ENCODE data around the gene PARP1. TPM values are rescaled to one million over a fixed set of nuclear protein-coding genes. Genes with fewer than 3 reads are reported as not detected.
A peak's percentile ranks its signal among the peaks of the same experiment; 100 is the strongest.

PARP1 gene
- total RNA-seq, 1 experiment from 2014 or later = 157 TPM

GRCh38 chr1:226409392-226409791 is 1.5 kb upstream of the PARP1 start:
- DNase-seq = no peak
- Histone ChIP-seq H4K20me1 (ENCODE audit: insufficient read depth) (peaks cover 10% of the 10 kb centered on the region; the same call in 1 of the 2 replicates), H3K4me3 (no peak overlapping the region), H3F3A (ENCODE audit: insufficient read depth, low read depth) (peaks cover 17% of the 10 kb centered on the region; the same call in 1 of the 2 replicates), H3K27ac (no peak overlapping the region), H3K4me1 (replicated peaks; ENCODE audit: insufficient read depth) (peaks cover 32% of the 10 kb centered on the region), H3K36me3 (ENCODE audit: low read depth) (no peaks in the 10 kb centered on the region), H3K79me2 (ENCODE audit: low read depth) (peaks cover 27% of the 10 kb centered on the region), H2AFZ (no peak overlapping the region), H3K9me3 (ENCODE audit: insufficient read depth, low read depth) (no peaks in the 10 kb centered on the region), H3K27me3 (ENCODE audit: insufficient read depth, low read depth) (no peaks in the 10 kb centered on the region), H3K4me2 (no peak overlapping the region), H3K9me2 (ENCODE audit: insufficient read depth) (no peaks in the 10 kb centered on the region)
- ChIA-PET CTCF (interaction anchor here (0.6 to 0.7 kb wide), 2 partner anchors 93 to 327 kb away, joined by 4 read pairs; no protein-coding TSS in a partner anchor), POLR2A (ENCODE audit: unreplicated experiment) (no interaction called here)
- no TSS peak for BruUV-seq (replicated peaks)
- TF ChIP-seq EZH2 (IDR thresholded peaks at IDR 0.05; ENCODE audit: low read depth) = no peak
- TF ChIP-seq CTCF (conservative IDR thresholded peaks at IDR 0.05) = no peak
- intact Hi-C loops (cut with micrococcal nuclease; ENCODE audit: unreplicated experiment) = loop anchor here (5.0 kb wide), 1 partner anchor 347 kb away; the partner anchor contains the start of gene H3-3A

GRCh38 chr1:226408285-226409184 is 642 bp upstream of the PARP1 start:
- peaks cover 33% of the 10 kb centered on the region for H3K4me1 ChIP-seq (replicated peaks; ENCODE audit: insufficient read depth)
- ChIA-PET POLR2A (ENCODE audit: unreplicated experiment) (interaction anchor here (0.6 to 0.8 kb wide), 5 partner anchors 76 to 575 kb away, joined by 3 to 7 read pairs (median 5); partner anchors contain the start of genes COQ8A and H3-3A), CTCF (interaction anchor here (0.6 to 1.6 kb wide), 14 partner anchors 14 to 902 kb away, joined by 3 to 9 read pairs (median 4); partner anchors contain the start of gene LIN9)
- H3K9me2 ChIP-seq (ENCODE audit: insufficient read depth) = no peaks in the 10 kb centered on the region
- peaks cover 36% of the 10 kb centered on the region for H3K79me2 ChIP-seq (ENCODE audit: low read depth)
- peak overlapping the region; percentile 60; the same call in 1 of the 2 replicates for H3K4me3 ChIP-seq
- no peak for DNase-seq
- TF ChIP-seq EZH2 (IDR thresholded peaks at IDR 0.05; ENCODE audit: low read depth) (no peak), CTCF (conservative IDR thresholded peaks at IDR 0.05) (0 out of 2 replicates have a peak, but pooled peaks have one; percentile 31)
- H3K27ac ChIP-seq = no peak overlapping the region
- no peaks in the 10 kb centered on the region for H3K36me3 ChIP-seq (ENCODE audit: low read depth)
- H4K20me1 ChIP-seq (ENCODE audit: insufficient read depth) = peaks cover 10% of the 10 kb centered on the region; the same call in 1 of the 2 replicates
- peak overlapping the region; percentile 84 for H3K4me2 ChIP-seq
- peak overlapping the region; percentile 57 for H2AFZ ChIP-seq
- H3K27me3 ChIP-seq (ENCODE audit: insufficient read depth, low read depth) = no peaks in the 10 kb centered on the region
- H3F3A ChIP-seq (ENCODE audit: insufficient read depth, low read depth) = peaks cover 17% of the 10 kb centered on the region; the same call in 1 of the 2 replicates
- BruUV-seq (replicated peaks) = TSS peak; percentile 70
- no peaks in the 10 kb centered on the region for H3K9me3 ChIP-seq (ENCODE audit: insufficient read depth, low read depth)
- intact Hi-C loops (cut with micrococcal nuclease; ENCODE audit: unreplicated experiment) = loop anchor here (1.0 to 5.0 kb wide), 2 partner anchors 283 to 346 kb away; partner anchors contain the start of gene H3-3A

GRCh38 chr1:226407199-226407496 is 745 bp downstream of the PARP1 start:
- Histone ChIP-seq H2AFZ (peak overlapping the region; percentile 81), H3K4me2 (peak overlapping the region; percentile 84), H3K27ac (no peak overlapping the region), H3K79me2 (ENCODE audit: low read depth) (peaks cover 44% of the 10 kb centered on the region), H4K20me1 (ENCODE audit: insufficient read depth) (peaks cover 10% of the 10 kb centered on the region; the same call in 1 of the 2 replicates), H3K36me3 (ENCODE audit: low read depth) (no peaks in the 10 kb centered on the region), H3K27me3 (ENCODE audit: insufficient read depth, low read depth) (no peaks in the 10 kb centered on the region), H3K4me1 (replicated peaks; ENCODE audit: insufficient read depth) (peaks cover 33% of the 10 kb centered on the region), H3K9me2 (ENCODE audit: insufficient read depth) (no peaks in the 10 kb centered on the region), H3K4me3 (peak overlapping the region; percentile 60), H3K9me3 (ENCODE audit: insufficient read depth, low read depth) (no peaks in the 10 kb centered on the region), H3F3A (ENCODE audit: insufficient read depth, low read depth) (peaks cover 17% of the 10 kb centered on the region; the same call in 1 of the 2 replicates)
- ChIA-PET CTCF (interaction anchor here (0.6 to 1.6 kb wide), 6 partner anchors 98 to 982 kb away, joined by 3 to 7 read pairs (median 5); partner anchors contain the start of gene LIN9), POLR2A (ENCODE audit: unreplicated experiment) (interaction anchor here (0.6 kb wide), 1 partner anchor 80 kb away, joined by 4 read pairs; no protein-coding TSS in a partner anchor)
- intact Hi-C loops (cut with micrococcal nuclease; ENCODE audit: unreplicated experiment) = loop anchor here (5.0 kb wide), 1 partner anchor 345 kb away; the partner anchor contains the start of gene H3-3A
- DNase-seq = no peak
- TF ChIP-seq CTCF (conservative IDR thresholded peaks at IDR 0.05) = no peak
- no peak for TF ChIP-seq EZH2 (IDR thresholded peaks at IDR 0.05; ENCODE audit: low read depth)
- BruUV-seq (replicated peaks) = no TSS peak

Data from PC-9 (cell line).